ENCODE results near the gene RASA2. TPM values are rescaled to one million over a fixed set of nuclear protein-coding genes. Genes with fewer than 3 reads are reported as not detected.

Gene RASA2
- total RNA-seq, 1 donor from 2014 or later: 13.2 TPM

- Mint-ChIP-seq H3K9me3 (ENCODE audit: unreplicated experiment) (no peaks in the 10 kb centered on the region), H3K27me3 (ENCODE audit: unreplicated experiment) (peaks cover 7% of the 10 kb centered on the region), H3K27ac (ENCODE audit: unreplicated experiment) (no peak overlapping the region), H3K4me1 (ENCODE audit: low read depth, unreplicated experiment) (peaks cover 11% of the 10 kb centered on the region), H3K4me3 (ENCODE audit: unreplicated experiment) (no peak overlapping the region), H3K36me3 (ENCODE audit: unreplicated experiment) (no peaks in the 10 kb centered on the region)
- no peak for DNase-seq
- no peak for TF ChIP-seq CTCF (IDR thresholded peaks at IDR 0.05; ENCODE audit: partially characterized antibody, unreplicated experiment)
Observed at GRCh38 chr3:141648055-141648910, 161.5 kb downstream of the RASA2 start.

GRCh38 chr3:141649871-141650270 is 163.0 kb downstream of the RASA2 start:
- H3K4me3 Mint-ChIP-seq (ENCODE audit: unreplicated experiment): no peak overlapping the region
- no peaks in the 10 kb centered on the region for H3K9me3 Mint-ChIP-seq (ENCODE audit: unreplicated experiment)
- no peak for TF ChIP-seq CTCF (IDR thresholded peaks at IDR 0.05; ENCODE audit: partially characterized antibody, unreplicated experiment)
- H3K4me1 Mint-ChIP-seq (ENCODE audit: low read depth, unreplicated experiment): peaks cover 11% of the 10 kb centered on the region
- peaks cover 5% of the 10 kb centered on the region for H3K27me3 Mint-ChIP-seq (ENCODE audit: unreplicated experiment)
- H3K27ac Mint-ChIP-seq (ENCODE audit: unreplicated experiment): no peak overlapping the region
- no peak for DNase-seq
- H3K36me3 Mint-ChIP-seq (ENCODE audit: unreplicated experiment): no peaks in the 10 kb centered on the region

GRCh38 chr3:141650783-141651182 is 164.0 kb downstream of the RASA2 start:
- no peaks in the 10 kb centered on the region for H3K9me3 Mint-ChIP-seq (ENCODE audit: unreplicated experiment)
- DNase-seq: no peak
- H3K36me3 Mint-ChIP-seq (ENCODE audit: unreplicated experiment): no peaks in the 10 kb centered on the region
- no peak for TF ChIP-seq CTCF (IDR thresholded peaks at IDR 0.05; ENCODE audit: partially characterized antibody, unreplicated experiment)
- H3K27ac Mint-ChIP-seq (ENCODE audit: unreplicated experiment): no peak overlapping the region
- H3K4me3 Mint-ChIP-seq (ENCODE audit: unreplicated experiment): no peak overlapping the region
- H3K27me3 Mint-ChIP-seq (ENCODE audit: unreplicated experiment): peaks cover 4% of the 10 kb centered on the region
- peaks cover 11% of the 10 kb centered on the region for H3K4me1 Mint-ChIP-seq (ENCODE audit: low read depth, unreplicated experiment)

- no peak for TF ChIP-seq CTCF (IDR thresholded peaks at IDR 0.05; ENCODE audit: partially characterized antibody, unreplicated experiment)
- no peak for DNase-seq
- Mint-ChIP-seq H3K27me3 (ENCODE audit: unreplicated experiment) (peaks cover 4% of the 10 kb centered on the region), H3K4me3 (ENCODE audit: unreplicated experiment) (no peak overlapping the region), H3K27ac (ENCODE audit: unreplicated experiment) (no peak overlapping the region), H3K36me3 (ENCODE audit: unreplicated experiment) (peaks cover 2% of the 10 kb centered on the region), H3K9me3 (ENCODE audit: unreplicated experiment) (no peaks in the 10 kb centered on the region), H3K4me1 (ENCODE audit: low read depth, unreplicated experiment) (peaks cover 11% of the 10 kb centered on the region)
Observed at GRCh38 chr3:141651409-141651808, 164.6 kb downstream of the RASA2 start.

- Mint-ChIP-seq H3K27me3 (ENCODE audit: unreplicated experiment) (peaks cover 4% of the 10 kb centered on the region), H3K27ac (ENCODE audit: unreplicated experiment) (no peak overlapping the region), H3K36me3 (ENCODE audit: unreplicated experiment) (peaks cover 9% of the 10 kb centered on the region), H3K9me3 (ENCODE audit: unreplicated experiment) (peaks cover 2% of the 10 kb centered on the region), H3K4me1 (ENCODE audit: low read depth, unreplicated experiment) (peaks cover 6% of the 10 kb centered on the region), H3K4me3 (ENCODE audit: unreplicated experiment) (no peak overlapping the region)
- TF ChIP-seq CTCF (IDR thresholded peaks at IDR 0.05; ENCODE audit: partially characterized antibody, unreplicated experiment): no peak
- DNase-seq: no peak
Observed at GRCh38 chr3:141652349-141652748, 165.5 kb downstream of the RASA2 start.

Data from glutamatergic neuron (in vitro differentiated cells).